Prostate gland (tissue), 2 donors: Measurements from ENCODE around the gene ALG6.

ENCODE experiments used
- CTCF ChIP-seq, 4 experiments: fragments of 200-600 bp in 2 of 4; fragments of 450-650 bp in 2 of 4; sonication (generic) in 2 of 4; IDR thresholded peaks; 1 replicate in 3 of 4; 2 replicates in 1 of 4; pipeline ENCODE4 v1.5.1; 2016 to 2019; ENCODE audit warnings: antibody characterized with exemption in 4 of 4, mild to moderate bottlenecking in 2 of 4, moderate library complexity in 2 of 4
- POLR2A ChIP-seq: fragments of 450-650 bp; IDR thresholded peaks from one replicate; pipeline ENCODE4 v1.6.1; 2016; ENCODE audit warnings: antibody characterized with exemption, mild to moderate bottlenecking
- POLR2AphosphoS5 ChIP-seq: sonication (generic); formaldehyde crosslinking; IDR thresholded peaks from one replicate; pipeline ENCODE4 v1.6.1; 2017; ENCODE audit warnings: antibody characterized with exemption

- no peak for TF ChIP-seq CTCF (IDR thresholded peaks at IDR 0.05)
- no peak for TF ChIP-seq POLR2A
- TF ChIP-seq POLR2AphosphoS5: no peak
Measured at GRCh38 chr1:63454269-63454668, 86.8 kb downstream of the ALG6 start.
